Neuronal stem cell (in vitro differentiated cells): ENCODE measurements around the gene C2.
A peak's percentile ranks its signal among the peaks of the same experiment; 100 is the strongest.

Experiments used
- DNase-seq: peaks from one replicate; pipeline ENCODE4 v3.0.0-alpha.2; 2013; ENCODE audit warnings: low spot score
- H2AFZ ChIP-seq: one replicate; pipeline ENCODE4 v1.6.1; 2013; ENCODE audit warnings: mild to moderate bottlenecking, low read length, inconsistent platforms
- H2AK5ac ChIP-seq: 2 replicates; pipeline ENCODE4 v1.6.1; 2013; ENCODE audit warnings: low read depth, mild to moderate bottlenecking, inconsistent platforms, low read length, moderate library complexity, mixed read lengths
- H2BK120ac ChIP-seq: 2 replicates; pipeline ENCODE4 v1.6.1; 2013; ENCODE audit warnings: low read depth, mild to moderate bottlenecking, inconsistent platforms, low read length, moderate library complexity, mixed read lengths
- H2BK12ac ChIP-seq: one replicate; pipeline ENCODE4 v1.6.1; 2013; ENCODE audit warnings: low read length, inconsistent platforms
- H2BK15ac ChIP-seq: 2 replicates; pipeline ENCODE4 v1.6.1; 2013; ENCODE audit warnings: mild to moderate bottlenecking, low read length, inconsistent platforms, mixed read lengths
- H2BK5ac ChIP-seq: one replicate; pipeline ENCODE4 v1.6.1; 2013; ENCODE audit warnings: inconsistent platforms, mild to moderate bottlenecking, low read length, moderate library complexity
- H3K14ac ChIP-seq: one replicate; pipeline ENCODE4 v1.6.1; 2013; ENCODE audit warnings: low read length, inconsistent platforms
- H3K18ac ChIP-seq: 2 replicates; pipeline ENCODE4 v1.6.1; 2013; ENCODE audit warnings: low read length, inconsistent platforms
- H3K23ac ChIP-seq: 2 replicates; pipeline ENCODE4 v1.6.1; 2013; ENCODE audit warnings: low read depth, mild to moderate bottlenecking, mixed read lengths, low read length, inconsistent platforms; ENCODE audit not compliant: poor library complexity
- H3K27ac ChIP-seq: replicated peaks from 3 replicates; pipeline ENCODE4 v1.5.1; 2013; ENCODE audit warnings: low read length, inconsistent platforms
- H3K27me3 ChIP-seq, 3 experiments: 2 replicates each; pipeline ENCODE4 v1.6.1; 2013; ENCODE audit warnings: low read length in 3 of 3, mild to moderate bottlenecking in 2 of 3, inconsistent platforms in 1 of 3, low read depth in 1 of 3, mixed read lengths in 1 of 3, moderate library complexity in 1 of 3; ENCODE audit not compliant: control insufficient read depth in 3 of 3, insufficient read depth in 3 of 3
- H3K36me3 ChIP-seq, 2 donors: replicated peaks in 1 of 2; 2 replicates each; pipeline ENCODE4 v1.6.1; 2013; ENCODE audit warnings: low read length in 2 of 2; ENCODE audit not compliant: control insufficient read depth in 2 of 2, insufficient read depth in 2 of 2
- H3K4ac ChIP-seq: 2 replicates; pipeline ENCODE4 v1.6.1; 2013; ENCODE audit warnings: inconsistent platforms, mild to moderate bottlenecking, low read length, moderate library complexity
- H3K4me1 ChIP-seq, 2 donors: 1 replicate in 1 of 2; 2 replicates in 1 of 2; pipeline ENCODE4 v1.6.1; 2013; ENCODE audit warnings: low read length in 2 of 2, low read depth in 1 of 2; ENCODE audit not compliant: control insufficient read depth in 2 of 2, insufficient read depth in 1 of 2
- H3K4me2 ChIP-seq: one replicate; pipeline ENCODE4 v1.6.1; 2013; ENCODE audit warnings: mild to moderate bottlenecking, low read length, inconsistent platforms; ENCODE audit not compliant: insufficient read depth, poor library complexity, severe bottlenecking
- H3K4me3 ChIP-seq, 2 donors: 2 replicates each; pipeline ENCODE4 v1.5.1; 2013; ENCODE audit warnings: low read length in 2 of 2, mild to moderate bottlenecking in 2 of 2, inconsistent platforms in 1 of 2, moderate library complexity in 1 of 2
- H3K79me1 ChIP-seq: one replicate; pipeline ENCODE4 v1.6.1; 2013; ENCODE audit warnings: low read depth, mild to moderate bottlenecking, inconsistent platforms, low read length, moderate library complexity
- H3K9ac ChIP-seq: one replicate; pipeline ENCODE4 v1.6.1; 2013; ENCODE audit warnings: mild to moderate bottlenecking, low read depth, low read length, inconsistent platforms; ENCODE audit not compliant: poor library complexity
- H3K9me3 ChIP-seq, 2 donors: replicated peaks in 1 of 2; 2 replicates each; pipeline versions ENCODE3 to v1.6.1; 2013; ENCODE audit warnings: low read length in 2 of 2, mild to moderate bottlenecking in 2 of 2, inconsistent platforms in 1 of 2, low read depth in 1 of 2, mixed read lengths in 1 of 2, moderate library complexity in 1 of 2; ENCODE audit not compliant: control insufficient read depth in 2 of 2, insufficient read depth in 1 of 2
- H4K8ac ChIP-seq: one replicate; pipeline ENCODE4 v1.6.1; 2013; ENCODE audit warnings: low read depth, mild to moderate bottlenecking, inconsistent platforms, low read length, moderate library complexity
- H4K91ac ChIP-seq: one replicate; pipeline ENCODE4 v1.6.1; 2013; ENCODE audit warnings: low read length, low read depth, mild to moderate bottlenecking, inconsistent platforms; ENCODE audit not compliant: poor library complexity
- WGBS, 2 donors: extraction: QIAGEN DNeasy Blood & Tissue Kit; methylation state at CpG; one replicate each; pipeline ENCODE4 v1.1.7; 2013; ENCODE audit warnings: missing lambda C conversion rate in 2 of 2, mixed read lengths in 1 of 2; ENCODE audit not compliant: insufficient read length in 2 of 2, insufficient replicate concordance in 1 of 2; ENCODE audit errors: extremely low coverage in 2 of 2; 5-methylcytosine and 5-hydroxymethylcytosine counted together

The C2 gene

GRCh38 chr6:31970604-31971271 is 43.2 kb downstream of the C2 start:
- Histone ChIP-seq H3K4ac (no peak overlapping the region), H3K9ac (no peak overlapping the region), H3K23ac (peak overlapping the region; percentile 14), H3K36me3 (peaks cover 37 to 65% of the 10 kb centered on the region in 2 donors), H3K4me2 (peak overlapping the region; percentile 41), H4K8ac (no peak overlapping the region), H3K18ac (no peak overlapping the region), H3K9me3 (no peaks in the 10 kb centered on the region), H3K27me3 (no peaks in the 10 kb centered on the region), H4K91ac (no peak overlapping the region), H3K4me1 (peaks cover 11 to 13% of the 10 kb centered on the region in 2 donors), H3K79me1 (peaks cover 7% of the 10 kb centered on the region), H3K4me3 (peak overlapping the region in 1 of 2 donors; percentile 78), H3K14ac (no peak overlapping the region), H2BK5ac (no peak overlapping the region), H3K27ac (no peak overlapping the region), H2BK15ac (no peak overlapping the region), H2BK120ac (no peak overlapping the region), H2AFZ (no peak overlapping the region), H2AK5ac (peak overlapping the region; percentile 54), H2BK12ac (peak overlapping the region; percentile 50)
- DNase-seq, result no peak
- WGBS, 2 donors, result no CpG with 5 or more reads among the region's 18 CpGs

GRCh38 chr6:31971279-31971992 is 43.9 kb downstream of the C2 start:
- DNase-seq, result no peak
- Histone ChIP-seq H2BK15ac (peak overlapping the region; percentile 10), H3K4me3 (peak overlapping the region; percentile 78 to 89), H2BK12ac (peak overlapping the region; percentile 4), H4K8ac (no peak overlapping the region), H2BK120ac (peak overlapping the region; percentile 4), H3K14ac (no peak overlapping the region), H3K9ac (peak overlapping the region; percentile 91), H3K36me3 (peaks cover 32 to 58% of the 10 kb centered on the region in 2 donors), H3K4me2 (peak overlapping the region; percentile 41), H3K23ac (peak overlapping the region; percentile 98), H3K27me3 (no peaks in the 10 kb centered on the region), H3K18ac (peak overlapping the region; percentile 97), H2BK5ac (peak overlapping the region; percentile 96), H3K79me1 (peaks cover 7% of the 10 kb centered on the region), H4K91ac (no peak overlapping the region), H3K27ac (peak overlapping the region; percentile 99), H3K4ac (no peak overlapping the region), H3K4me1 (peaks cover 11 to 13% of the 10 kb centered on the region in 2 donors), H2AK5ac (peak overlapping the region; percentile 54), H2AFZ (peak overlapping the region; percentile 87), H3K9me3 (no peaks in the 10 kb centered on the region)
- WGBS, 2 donors, result no CpG with 5 or more reads among the region's 29 CpGs

- Histone ChIP-seq H3K9ac (peak within 1 kb of the TSS; percentile 91), H3K9me3 (no peaks in the 10 kb centered on the region), H2BK15ac (peak within 1 kb of the TSS; percentile 10), H3K4ac (peak within 1 kb of the TSS; percentile 24), H3K27ac (peak within 1 kb of the TSS; percentile 99), H3K4me1 (peaks cover 11 to 13% of the 10 kb centered on the region in 2 donors), H3K36me3 (peaks cover 25 to 51% of the 10 kb centered on the region in 2 donors), H3K27me3 (no peaks in the 10 kb centered on the region), H3K4me3 (peak within 1 kb of the TSS; percentile 78 to 89), H3K4me2 (peak within 1 kb of the TSS; percentile 89), H4K8ac (peak within 1 kb of the TSS; percentile 70), H3K18ac (peak within 1 kb of the TSS; percentile 97), H2AFZ (peak within 1 kb of the TSS; percentile 87), H2BK120ac (peak within 1 kb of the TSS; percentile 4), H2AK5ac (peak within 1 kb of the TSS; percentile 54), H3K14ac (no peak within 1 kb of the TSS), H3K23ac (peak within 1 kb of the TSS; percentile 98), H2BK5ac (peak within 1 kb of the TSS; percentile 96), H3K79me1 (peaks cover 7% of the 10 kb centered on the region), H4K91ac (no peak within 1 kb of the TSS), H2BK12ac (peak within 1 kb of the TSS; percentile 73)
- no CpG with 5 or more reads among the region's 62 CpGs for WGBS, 2 donors
- DNase-seq, result peak; percentile 97
Observed at GRCh38 chr6:31971993-31972708, 44.6 kb downstream of the C2 start, which contains the start of gene DXO. DXO (minus strand) TSS chr6:31972138; CDS start chr6:31971675, 463 bp downstream.
